Keratinocyte (primary cell): Measurements from ENCODE around the gene EHD3.

Experiments
- EZH2 ChIP-seq: IDR thresholded peaks from one replicate; pipeline ENCODE4 v1.6.1; 2012; ENCODE audit warnings: inconsistent platforms, mild to moderate bottlenecking, low read length, moderate library complexity
- TF ChIP-seq, protein P1 (sequence below), 3 experiments: IDR thresholded peaks in 1 of 3; conservative IDR thresholded peaks in 1 of 3; optimal IDR thresholded peaks in 1 of 3; 2 replicates in 2 of 3; 3 replicates in 1 of 3; pipeline versions ENCODE3 to v1.5.1; 2011; ENCODE audit warnings: low read length in 3 of 3, mild to moderate bottlenecking in 3 of 3, moderate library complexity in 2 of 3, control low read depth in 1 of 3, inconsistent platforms in 1 of 3; ENCODE audit not compliant: insufficient read depth in 2 of 3; ENCODE audit errors: extremely low read depth in 1 of 3

DNA sequence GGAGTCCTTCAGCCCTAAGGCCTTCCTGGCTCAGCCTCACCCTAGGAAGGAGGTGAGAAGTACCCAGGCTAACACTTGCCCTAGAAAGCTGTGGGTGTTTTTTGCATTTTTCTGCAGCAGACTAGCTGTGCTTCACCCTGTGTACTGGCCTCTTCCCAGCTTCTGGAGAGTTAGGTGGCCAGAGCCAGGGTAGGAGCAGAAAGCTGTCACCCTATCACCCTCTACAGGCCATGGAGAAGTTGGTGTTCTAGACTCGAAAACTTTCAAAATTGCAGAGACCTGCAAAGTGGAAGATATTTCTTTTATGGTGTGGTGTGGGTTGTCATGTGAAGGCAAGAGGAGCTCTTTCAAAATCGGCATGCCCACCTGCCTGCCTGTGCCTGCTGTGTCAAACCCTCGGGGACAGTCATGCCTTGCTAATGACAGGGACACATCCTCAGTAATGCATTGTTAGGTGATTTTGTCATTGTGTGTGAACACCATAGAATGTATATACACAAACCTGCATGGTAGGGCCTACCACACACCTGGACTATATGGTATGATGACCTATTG is 29.8 kb downstream of the EHD3 start:
- TF ChIP-seq, protein P1, sequence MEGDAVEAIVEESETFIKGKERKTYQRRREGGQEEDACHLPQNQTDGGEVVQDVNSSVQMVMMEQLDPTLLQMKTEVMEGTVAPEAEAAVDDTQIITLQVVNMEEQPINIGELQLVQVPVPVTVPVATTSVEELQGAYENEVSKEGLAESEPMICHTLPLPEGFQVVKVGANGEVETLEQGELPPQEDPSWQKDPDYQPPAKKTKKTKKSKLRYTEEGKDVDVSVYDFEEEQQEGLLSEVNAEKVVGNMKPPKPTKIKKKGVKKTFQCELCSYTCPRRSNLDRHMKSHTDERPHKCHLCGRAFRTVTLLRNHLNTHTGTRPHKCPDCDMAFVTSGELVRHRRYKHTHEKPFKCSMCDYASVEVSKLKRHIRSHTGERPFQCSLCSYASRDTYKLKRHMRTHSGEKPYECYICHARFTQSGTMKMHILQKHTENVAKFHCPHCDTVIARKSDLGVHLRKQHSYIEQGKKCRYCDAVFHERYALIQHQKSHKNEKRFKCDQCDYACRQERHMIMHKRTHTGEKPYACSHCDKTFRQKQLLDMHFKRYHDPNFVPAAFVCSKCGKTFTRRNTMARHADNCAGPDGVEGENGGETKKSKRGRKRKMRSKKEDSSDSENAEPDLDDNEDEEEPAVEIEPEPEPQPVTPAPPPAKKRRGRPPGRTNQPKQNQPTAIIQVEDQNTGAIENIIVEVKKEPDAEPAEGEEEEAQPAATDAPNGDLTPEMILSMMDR (optimal IDR thresholded peaks at IDR 0.05 in 1 of 3, IDR thresholded peaks at IDR 0.05 in 1 of 3, conservative IDR thresholded peaks at IDR 0.05 in 1 of 3; ENCODE audit: extremely low read depth in 1 of 3, insufficient read depth in 2 of 3, low read length in 3 of 3), result no peak
- TF ChIP-seq EZH2, result no peak
